Neural crest cell (in vitro differentiated cells): ENCODE results near the gene TGFBR3. TPM values are rescaled to one million over a fixed set of nuclear protein-coding genes. Genes with fewer than 3 reads are reported as not detected.

ENCODE experiments used
- DNase-seq: peaks from one replicate; pipeline ENCODE4 v3.0.0; 2021; ENCODE audit warnings: low read depth, mixed read lengths, low spot score
- H3K27ac Mint-ChIP-seq: one replicate; pipeline ENCODE4 v1.8.0; 2021; ENCODE audit warnings: mild to moderate bottlenecking, mixed read lengths; ENCODE audit not compliant: unreplicated experiment
- H3K27me3 Mint-ChIP-seq: 2 replicates; pipeline ENCODE4 v1.8.0; 2021; ENCODE audit warnings: low read depth, mild to moderate bottlenecking, mixed read lengths
- H3K36me3 Mint-ChIP-seq: 2 replicates; pipeline ENCODE4 v1.8.0; 2021; ENCODE audit warnings: low read depth, mild to moderate bottlenecking, mixed read lengths
- H3K4me1 Mint-ChIP-seq: 2 replicates; pipeline ENCODE4 v1.8.0; 2021; ENCODE audit warnings: mixed read lengths
- H3K4me3 Mint-ChIP-seq: one replicate; pipeline ENCODE4 v1.8.0; 2021; ENCODE audit warnings: mild to moderate bottlenecking, mixed read lengths
- H3K9me3 Mint-ChIP-seq: 2 replicates; pipeline ENCODE4 v1.8.0; 2021; ENCODE audit warnings: mixed read lengths
- total RNA-seq: library from RNA; stranded (reverse); gene quantifications from 2 replicates; pipeline ENCODE4 v1.2.1, GENCODE V29; 2021
- TF ChIP-seq, protein P1 (sequence below): fragments of 200-600 bp; sonication (generic); conservative IDR thresholded peaks from 2 replicates; pipeline ENCODE4 v1.5.0; 2021; ENCODE audit warnings: antibody characterized with exemption, mild to moderate bottlenecking

Gene TGFBR3
- total RNA-seq, 1 donor from 2014 or later: 15.1 TPM

DNA sequence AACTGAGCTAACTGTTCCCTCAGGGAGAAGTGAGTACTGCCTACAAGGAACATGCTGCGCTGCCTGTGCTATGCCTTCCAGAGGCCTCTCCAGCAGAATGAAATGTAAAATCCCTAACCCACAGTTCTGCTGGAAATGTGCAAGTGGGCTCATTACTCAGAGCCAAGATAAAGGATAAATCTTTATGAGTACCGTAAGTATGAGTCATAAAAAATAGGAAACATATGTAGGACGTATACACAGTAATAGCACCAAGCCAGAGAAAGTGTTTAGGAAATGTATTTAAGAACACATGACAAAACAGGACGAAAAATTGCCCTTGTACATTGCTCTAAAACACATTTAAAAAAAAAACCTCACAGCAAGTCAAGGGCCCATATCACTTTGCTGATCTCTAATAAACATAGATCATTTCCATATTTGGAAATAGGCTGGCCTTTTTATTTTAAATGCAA lies 104.6 kb downstream of the TGFBR3 start:
- Mint-ChIP-seq H3K9me3 (no peaks in the 10 kb centered on the region), H3K27ac (no peak overlapping the region), H3K27me3 (no peaks in the 10 kb centered on the region), H3K36me3 (peaks cover 2% of the 10 kb centered on the region), H3K4me3 (no peak overlapping the region), H3K4me1 (peaks cover 49% of the 10 kb centered on the region)
- no peak for DNase-seq
- TF ChIP-seq, protein P1, sequence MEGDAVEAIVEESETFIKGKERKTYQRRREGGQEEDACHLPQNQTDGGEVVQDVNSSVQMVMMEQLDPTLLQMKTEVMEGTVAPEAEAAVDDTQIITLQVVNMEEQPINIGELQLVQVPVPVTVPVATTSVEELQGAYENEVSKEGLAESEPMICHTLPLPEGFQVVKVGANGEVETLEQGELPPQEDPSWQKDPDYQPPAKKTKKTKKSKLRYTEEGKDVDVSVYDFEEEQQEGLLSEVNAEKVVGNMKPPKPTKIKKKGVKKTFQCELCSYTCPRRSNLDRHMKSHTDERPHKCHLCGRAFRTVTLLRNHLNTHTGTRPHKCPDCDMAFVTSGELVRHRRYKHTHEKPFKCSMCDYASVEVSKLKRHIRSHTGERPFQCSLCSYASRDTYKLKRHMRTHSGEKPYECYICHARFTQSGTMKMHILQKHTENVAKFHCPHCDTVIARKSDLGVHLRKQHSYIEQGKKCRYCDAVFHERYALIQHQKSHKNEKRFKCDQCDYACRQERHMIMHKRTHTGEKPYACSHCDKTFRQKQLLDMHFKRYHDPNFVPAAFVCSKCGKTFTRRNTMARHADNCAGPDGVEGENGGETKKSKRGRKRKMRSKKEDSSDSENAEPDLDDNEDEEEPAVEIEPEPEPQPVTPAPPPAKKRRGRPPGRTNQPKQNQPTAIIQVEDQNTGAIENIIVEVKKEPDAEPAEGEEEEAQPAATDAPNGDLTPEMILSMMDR: no peak

DNA sequence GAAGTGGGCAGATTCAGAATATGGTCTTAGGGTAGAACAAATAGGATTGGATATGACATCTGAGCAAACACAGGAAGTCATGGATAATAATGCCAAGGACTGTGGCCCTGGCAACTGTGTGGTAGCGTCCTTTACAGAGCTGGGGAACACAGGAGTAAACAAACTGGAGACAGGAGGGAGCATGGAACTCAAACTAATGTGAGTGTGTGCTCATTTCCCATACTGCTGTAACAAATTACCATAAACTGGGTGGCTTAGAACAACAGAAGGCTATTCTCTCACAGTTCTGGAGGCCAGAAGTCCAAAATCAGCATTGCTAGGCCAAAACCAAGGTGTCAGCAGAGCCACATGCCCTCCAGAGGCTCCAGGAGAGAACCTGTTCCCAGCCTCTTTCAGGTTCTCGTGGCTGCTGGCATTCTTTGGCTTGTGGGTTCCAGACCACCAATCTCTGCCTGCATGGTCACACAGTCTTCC lies 106.4 kb downstream of the TGFBR3 start:
- H3K4me1 Mint-ChIP-seq: peaks cover 43% of the 10 kb centered on the region
- no peaks in the 10 kb centered on the region for H3K36me3 Mint-ChIP-seq
- H3K9me3 Mint-ChIP-seq: no peaks in the 10 kb centered on the region
- H3K27me3 Mint-ChIP-seq: no peaks in the 10 kb centered on the region
- no peak for DNase-seq
- H3K4me3 Mint-ChIP-seq: no peak overlapping the region
- TF ChIP-seq, protein P1: no peak
- no peak overlapping the region for H3K27ac Mint-ChIP-seq

DNA sequence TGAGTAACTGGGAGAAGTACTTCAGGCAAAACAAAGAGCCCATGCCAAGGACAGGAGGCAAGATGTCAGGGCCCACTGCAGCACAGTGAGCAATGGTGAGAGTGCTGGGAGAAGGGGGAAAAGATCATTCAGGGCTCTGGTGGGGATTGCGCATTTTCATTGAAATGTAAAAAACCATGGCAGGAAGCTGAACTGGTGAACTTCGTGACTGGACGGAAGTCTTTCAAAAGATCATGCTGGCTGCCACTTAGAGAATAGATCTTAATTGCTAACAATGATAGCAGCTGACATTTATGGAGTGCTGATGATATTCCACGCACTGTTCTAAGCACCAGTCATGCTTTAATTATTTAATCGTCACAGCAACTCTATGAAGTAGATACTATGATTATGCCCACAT lies 107.0 kb downstream of the TGFBR3 start:
- H3K27ac Mint-ChIP-seq: peak overlapping the region; percentile 48

DNA sequence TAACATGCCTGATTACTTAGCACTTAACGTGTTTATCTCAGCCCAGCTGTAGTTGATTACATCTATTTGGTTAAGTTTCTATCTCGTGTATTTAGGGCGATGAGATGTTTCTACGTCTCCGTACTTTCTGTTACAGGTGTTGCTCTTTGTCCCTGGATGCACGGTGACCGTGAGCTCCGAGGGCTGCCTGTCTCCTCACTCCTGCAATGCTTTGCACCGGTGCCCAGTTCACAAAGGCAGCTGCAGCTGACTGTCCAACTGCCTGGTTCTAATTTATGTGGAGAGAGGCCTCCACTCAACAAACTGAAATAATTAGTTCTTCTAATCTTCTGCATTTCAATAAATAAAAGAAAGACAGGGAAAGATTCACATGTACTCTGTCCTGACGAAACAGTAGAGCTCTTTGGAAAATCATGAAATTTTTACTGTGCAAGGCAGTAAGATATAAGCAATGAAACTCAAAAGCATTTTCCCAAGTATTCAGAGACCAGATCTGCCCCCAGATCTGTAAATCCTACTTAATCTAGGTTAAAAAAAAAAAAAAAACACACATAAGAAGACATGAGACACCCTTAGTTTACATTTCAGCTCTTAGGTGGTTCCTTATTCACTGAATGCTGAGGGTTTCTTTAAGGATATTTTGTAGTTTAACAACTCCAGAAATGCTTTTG lies 108.2 kb downstream of the TGFBR3 start:
- peak overlapping the region; percentile 78 for H3K27ac Mint-ChIP-seq

More for the DNA sequence above, 107.0 kb downstream of the TGFBR3 start:
- H3K4me1 Mint-ChIP-seq: peaks cover 38% of the 10 kb centered on the region
- H3K4me3 Mint-ChIP-seq: no peak overlapping the region
- no peak for DNase-seq
- TF ChIP-seq, protein P1: no peak
- no peaks in the 10 kb centered on the region for H3K9me3 Mint-ChIP-seq
- no peaks in the 10 kb centered on the region for H3K27me3 Mint-ChIP-seq
- H3K36me3 Mint-ChIP-seq: no peaks in the 10 kb centered on the region

DNA sequence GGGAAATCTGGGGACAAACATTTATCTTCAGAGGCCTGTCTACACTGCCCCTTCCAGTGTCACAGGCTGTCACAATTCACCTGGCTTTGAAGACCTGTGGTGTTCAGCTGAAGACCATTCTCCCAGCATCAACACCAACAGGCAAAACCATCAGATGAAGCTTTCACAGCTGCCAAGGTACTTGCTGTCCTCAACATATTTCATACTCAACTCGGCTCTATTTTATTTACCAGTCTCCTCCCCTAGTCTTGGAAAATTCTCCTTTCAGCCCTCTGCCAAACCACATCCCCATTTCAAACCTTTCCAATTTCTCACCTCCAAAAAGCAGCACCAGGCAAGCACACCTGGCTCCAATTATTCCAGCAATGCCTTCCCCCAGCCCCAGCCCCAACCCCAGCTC lies 108.8 kb downstream of the TGFBR3 start:
- DNase-seq: no peak
- H3K27me3 Mint-ChIP-seq: no peaks in the 10 kb centered on the region
- H3K27ac Mint-ChIP-seq: no peak overlapping the region
- no peaks in the 10 kb centered on the region for H3K36me3 Mint-ChIP-seq
- H3K4me1 Mint-ChIP-seq: peaks cover 32% of the 10 kb centered on the region
- no peak overlapping the region for H3K4me3 Mint-ChIP-seq
- TF ChIP-seq, protein P1: no peak
- no peaks in the 10 kb centered on the region for H3K9me3 Mint-ChIP-seq

More for the DNA sequence above, 108.2 kb downstream of the TGFBR3 start:
- H3K4me1 Mint-ChIP-seq: peaks cover 28% of the 10 kb centered on the region
- H3K4me3 Mint-ChIP-seq: no peak overlapping the region
- H3K36me3 Mint-ChIP-seq: no peaks in the 10 kb centered on the region
- no peaks in the 10 kb centered on the region for H3K9me3 Mint-ChIP-seq
- no peaks in the 10 kb centered on the region for H3K27me3 Mint-ChIP-seq
- no peak for DNase-seq
- TF ChIP-seq, protein P1: no peak
